Measurements from ENCODE around the gene KCNK18. TPM values are rescaled to one million over a fixed set of nuclear protein-coding genes. Genes with fewer than 3 reads are reported as not detected.
A peak's percentile ranks its signal among the peaks of the same experiment; 100 is the strongest.

The KCNK18 gene
- total RNA-seq, 1 donor from 2014 or later, result not detected

DNA sequence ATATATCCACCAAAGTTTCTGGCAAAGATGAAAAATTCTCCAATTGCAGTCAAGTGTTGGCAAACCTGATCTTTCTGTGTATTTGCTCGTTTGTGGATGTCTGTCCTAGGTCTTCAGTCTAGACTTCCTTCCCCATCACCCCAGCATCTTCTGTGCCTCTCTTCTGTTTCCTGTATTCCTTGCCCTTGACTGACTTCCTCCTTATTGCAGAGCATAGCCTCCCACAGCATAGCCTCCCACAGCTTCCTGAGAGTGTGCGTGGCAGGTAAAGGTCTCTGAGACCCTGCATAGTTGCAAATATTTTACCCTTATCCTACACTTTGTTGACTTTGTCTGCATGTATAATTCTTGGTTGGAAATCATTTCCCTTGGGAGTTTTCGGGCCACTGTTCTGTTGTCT, 62.0 kb downstream of the KCNK18 start:
- Mint-ChIP-seq H3K36me3 (ENCODE audit: unreplicated experiment) (no peaks in the 10 kb centered on the region), H3K27ac (ENCODE audit: unreplicated experiment) (no peak overlapping the region), H3K9me3 (ENCODE audit: unreplicated experiment) (peaks cover 10% of the 10 kb centered on the region), H3K4me1 (ENCODE audit: low read depth, unreplicated experiment) (peaks cover 40% of the 10 kb centered on the region), H3K4me3 (ENCODE audit: unreplicated experiment) (no peak overlapping the region), H3K27me3 (ENCODE audit: unreplicated experiment) (peaks cover 11% of the 10 kb centered on the region)
- TF ChIP-seq, protein P1, sequence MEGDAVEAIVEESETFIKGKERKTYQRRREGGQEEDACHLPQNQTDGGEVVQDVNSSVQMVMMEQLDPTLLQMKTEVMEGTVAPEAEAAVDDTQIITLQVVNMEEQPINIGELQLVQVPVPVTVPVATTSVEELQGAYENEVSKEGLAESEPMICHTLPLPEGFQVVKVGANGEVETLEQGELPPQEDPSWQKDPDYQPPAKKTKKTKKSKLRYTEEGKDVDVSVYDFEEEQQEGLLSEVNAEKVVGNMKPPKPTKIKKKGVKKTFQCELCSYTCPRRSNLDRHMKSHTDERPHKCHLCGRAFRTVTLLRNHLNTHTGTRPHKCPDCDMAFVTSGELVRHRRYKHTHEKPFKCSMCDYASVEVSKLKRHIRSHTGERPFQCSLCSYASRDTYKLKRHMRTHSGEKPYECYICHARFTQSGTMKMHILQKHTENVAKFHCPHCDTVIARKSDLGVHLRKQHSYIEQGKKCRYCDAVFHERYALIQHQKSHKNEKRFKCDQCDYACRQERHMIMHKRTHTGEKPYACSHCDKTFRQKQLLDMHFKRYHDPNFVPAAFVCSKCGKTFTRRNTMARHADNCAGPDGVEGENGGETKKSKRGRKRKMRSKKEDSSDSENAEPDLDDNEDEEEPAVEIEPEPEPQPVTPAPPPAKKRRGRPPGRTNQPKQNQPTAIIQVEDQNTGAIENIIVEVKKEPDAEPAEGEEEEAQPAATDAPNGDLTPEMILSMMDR (IDR thresholded peaks at IDR 0.05; ENCODE audit: partially characterized antibody, unreplicated experiment), result no peak
- no peak for DNase-seq

Small RNAs within 50 kb of the gene (microRNA-seq; reads per million reads assigned to microRNA genes)
- 7.4 reads per million, percentile 41 among the genes with 10 or more reads in this experiment for gene MIR3663 (ENCODE audit: unreplicated experiment)

Other genes with a start within 250 kb of the KCNK18 start
- gene SHTN1, start 192.3 kb upstream of the KCNK18 start, total RNA-seq (ENCODE audit: unreplicated experiment), result 54.8 TPM
- 0.27 TPM for gene VAX1, start 59.2 kb upstream of the KCNK18 start, total RNA-seq (ENCODE audit: unreplicated experiment)
- 12.0 TPM for gene SLC18A2, start 43.6 kb downstream of the KCNK18 start, total RNA-seq (ENCODE audit: unreplicated experiment)
- 23.3 TPM for gene PDZD8, start 178.0 kb downstream of the KCNK18 start, total RNA-seq (ENCODE audit: unreplicated experiment)

All from glutamatergic neuron (in vitro differentiated cells).